ENCODE data around the gene C5AR1.
"Not testable (repeated sequence)": the region's sequence is repeated elsewhere in the genome, so short reads cannot be mapped to it uniquely, and the experiment has no call there.

C5AR1 gene

GRCh38 chr19:47296036-47296435 is 13.6 kb upstream of the C5AR1 start:
- peak; percentile 78 for DNase-seq

- DNase-seq = not testable (repeated sequence)
These were observed 8.8 kb upstream of the C5AR1 start for GRCh38 chr19:47300867-47301266.

GRCh38 chr19:47302249-47302648 is 7.4 kb upstream of the C5AR1 start:
- DNase-seq = no peak

- DNase-seq = no peak
These were observed 5.7 kb upstream of the C5AR1 start for GRCh38 chr19:47303966-47304365.

- peak; percentile 39 for DNase-seq
These were observed 4.3 kb upstream of the C5AR1 start for GRCh38 chr19:47305309-47305751.

- DNase-seq = no peak
These were observed 3.4 kb upstream of the C5AR1 start for GRCh38 chr19:47306303-47306702.

- DNase-seq = no peak
These were observed 623 bp upstream of the C5AR1 start for GRCh38 chr19:47309038-47309437.

- DNase-seq = no peak
These were observed 662 bp downstream of the C5AR1 start for GRCh38 chr19:47310323-47310722.

GRCh38 chr19:47310819-47311218 is 1.2 kb downstream of the C5AR1 start:
- no peak for DNase-seq

- DNase-seq = no peak
These were observed 2.8 kb downstream of the C5AR1 start for GRCh38 chr19:47312366-47313006.

- no peak for DNase-seq
These were observed 4.2 kb downstream of the C5AR1 start for GRCh38 chr19:47313754-47314295.

- peak; percentile 61 for DNase-seq
These were observed 5.6 kb downstream of the C5AR1 start for GRCh38 chr19:47315125-47315821.

- DNase-seq = no peak
These were observed 6.9 kb downstream of the C5AR1 start for GRCh38 chr19:47316513-47316912.

GRCh38 chr19:47319923-47320871 is 10.5 kb downstream of the C5AR1 start:
- no peak for DNase-seq

- no peak for DNase-seq
These were observed 12.0 kb downstream of the C5AR1 start for GRCh38 chr19:47321630-47322029.

- no peak for DNase-seq
These were observed 12.4 kb downstream of the C5AR1 start for GRCh38 chr19:47322058-47322457.

GRCh38 chr19:47323409-47323808 is 13.7 kb downstream of the C5AR1 start:
- no peak for DNase-seq

- no peak for DNase-seq
These were observed 14.2 kb downstream of the C5AR1 start for GRCh38 chr19:47323872-47324271.

GRCh38 chr19:47324502-47324901 is 14.8 kb downstream of the C5AR1 start:
- DNase-seq = no peak

GRCh38 chr19:47330466-47330869 is 20.8 kb downstream of the C5AR1 start:
- no peak for DNase-seq

GRCh38 chr19:47331490-47331889 is 21.8 kb downstream of the C5AR1 start:
- DNase-seq = no peak

- DNase-seq = no peak
These were observed 22.4 kb downstream of the C5AR1 start, which contains the start of gene C5AR2 for GRCh38 chr19:47331931-47332547. Gene C5AR2 (plus strand): TSS chr19:47332175. CDS start chr19:47340800, 8,625 bp downstream.

All from stimulated activated CD4-positive, alpha-beta T cell treated with anti-CD3 and anti-CD28 coated beads, Interleukin-1b, Interleukin-23, amount 100 ng/mL, for 48 hours (primary cell).